ENCODE measurements around the gene PROX2. TPM values are rescaled to one million over a fixed set of nuclear protein-coding genes. Genes with fewer than 3 reads are reported as not detected.
A peak's percentile ranks its signal among the peaks of the same experiment; 100 is the strongest.

Gene PROX2
- total RNA-seq, 1 donor from 2014 or later: not detected

- Mint-ChIP-seq H3K27ac (no peak overlapping the region), H3K4me3 (no peak overlapping the region), H3K9me3 (no peaks in the 10 kb centered on the region), H3K27me3 (peaks cover 8% of the 10 kb centered on the region), H3K36me3 (no peaks in the 10 kb centered on the region), H3K4me1 (ENCODE audit: unreplicated experiment) (peaks cover 12% of the 10 kb centered on the region)
- no peak for DNase-seq (ENCODE audit: extremely low spot score, unreplicated experiment)
- no peak for TF ChIP-seq CTCF (conservative IDR thresholded peaks at IDR 0.05)
Measured at GRCh38 chr14:74917178-74917543, 41.2 kb upstream of the PROX2 start.

DNA sequence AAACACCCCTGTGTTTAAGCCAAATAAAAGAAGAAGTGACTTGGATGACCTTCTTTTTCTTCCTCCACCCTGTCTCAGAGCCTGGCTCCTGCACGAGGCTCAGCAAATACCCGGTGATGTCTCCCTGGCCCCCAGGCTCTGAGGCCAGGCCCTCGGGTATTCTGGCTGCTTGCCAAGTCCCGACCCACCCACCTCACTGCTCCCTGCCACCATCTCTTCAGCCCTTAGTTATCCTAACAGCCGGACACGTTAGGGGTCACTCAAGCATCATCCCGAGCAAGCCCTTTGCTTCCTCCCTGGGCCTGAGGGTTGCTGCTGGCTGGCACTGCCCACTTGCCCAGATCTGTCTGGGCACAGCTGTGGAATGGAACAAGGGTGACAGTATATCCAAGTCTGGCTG lies 39.9 kb upstream of the PROX2 start:
- Mint-ChIP-seq H3K4me3 (no peak overlapping the region), H3K9me3 (no peaks in the 10 kb centered on the region), H3K4me1 (ENCODE audit: unreplicated experiment) (peaks cover 12% of the 10 kb centered on the region), H3K27ac (no peak overlapping the region), H3K27me3 (peaks cover 3% of the 10 kb centered on the region), H3K36me3 (no peaks in the 10 kb centered on the region)
- DNase-seq (ENCODE audit: extremely low spot score, unreplicated experiment): no peak
- TF ChIP-seq CTCF (conservative IDR thresholded peaks at IDR 0.05): no peak

DNA sequence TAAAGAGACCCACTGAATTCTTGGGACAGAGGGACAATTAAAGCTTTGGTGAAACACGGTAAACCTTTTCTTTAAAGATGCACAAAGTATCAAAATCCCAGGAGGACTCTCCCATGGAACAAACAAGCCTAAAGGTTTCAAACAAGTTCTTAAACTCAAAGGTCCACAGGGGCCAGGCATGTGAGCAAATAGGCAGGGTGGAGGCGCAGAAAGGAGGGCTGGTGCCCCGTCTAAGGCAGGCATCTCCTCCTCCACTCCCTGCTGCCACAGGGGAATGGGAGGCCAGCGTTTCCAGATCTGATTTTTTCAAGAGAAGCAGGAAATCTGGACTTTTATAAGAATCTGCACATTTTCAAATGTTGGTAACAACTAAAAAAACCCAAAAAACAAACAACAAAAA lies 39.5 kb upstream of the PROX2 start:
- TF ChIP-seq CTCF (conservative IDR thresholded peaks at IDR 0.05): no peak
- H3K9me3 Mint-ChIP-seq: no peaks in the 10 kb centered on the region
- H3K27me3 Mint-ChIP-seq: no peaks in the 10 kb centered on the region
- H3K4me3 Mint-ChIP-seq: no peak overlapping the region
- no peak overlapping the region for H3K27ac Mint-ChIP-seq
- no peaks in the 10 kb centered on the region for H3K36me3 Mint-ChIP-seq
- H3K4me1 Mint-ChIP-seq (ENCODE audit: unreplicated experiment): peaks cover 14% of the 10 kb centered on the region
- DNase-seq (ENCODE audit: extremely low spot score, unreplicated experiment): no peak

DNA sequence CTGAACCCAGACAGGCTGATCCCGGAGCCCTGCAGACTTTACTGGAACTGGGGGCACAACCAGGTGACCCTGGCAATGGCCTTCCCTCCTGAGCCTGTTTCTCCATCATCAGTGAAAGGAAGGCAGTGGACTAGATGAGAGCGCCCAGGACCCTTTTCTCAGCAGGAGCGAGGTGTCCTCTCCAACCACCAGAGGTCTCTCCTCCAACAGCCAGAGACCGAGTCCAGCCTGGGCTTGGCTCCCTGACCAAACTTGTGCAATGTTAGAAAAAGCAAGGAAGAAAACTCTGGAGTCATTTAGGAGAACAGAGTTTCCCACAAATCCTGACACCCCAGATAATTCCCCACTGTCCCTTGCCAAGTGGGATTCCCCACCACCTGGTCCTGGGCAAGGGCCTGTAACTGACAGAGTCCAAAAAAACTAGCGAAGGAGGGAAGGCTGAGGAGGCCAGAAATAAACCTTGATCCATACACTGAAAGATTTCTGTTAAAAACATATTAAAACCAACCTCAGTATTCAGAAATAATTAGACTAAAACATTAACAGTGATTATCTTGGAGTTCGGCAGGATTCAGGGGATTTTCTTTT lies 38.1 kb upstream of the PROX2 start:
- no peak overlapping the region for H3K4me3 Mint-ChIP-seq
- no peaks in the 10 kb centered on the region for H3K36me3 Mint-ChIP-seq
- H3K27ac Mint-ChIP-seq: no peak overlapping the region
- no peaks in the 10 kb centered on the region for H3K9me3 Mint-ChIP-seq
- DNase-seq (ENCODE audit: extremely low spot score, unreplicated experiment): no peak
- TF ChIP-seq CTCF (conservative IDR thresholded peaks at IDR 0.05): peak; percentile 77
- H3K27me3 Mint-ChIP-seq: no peaks in the 10 kb centered on the region
- H3K4me1 Mint-ChIP-seq (ENCODE audit: unreplicated experiment): peaks cover 16% of the 10 kb centered on the region

DNA sequence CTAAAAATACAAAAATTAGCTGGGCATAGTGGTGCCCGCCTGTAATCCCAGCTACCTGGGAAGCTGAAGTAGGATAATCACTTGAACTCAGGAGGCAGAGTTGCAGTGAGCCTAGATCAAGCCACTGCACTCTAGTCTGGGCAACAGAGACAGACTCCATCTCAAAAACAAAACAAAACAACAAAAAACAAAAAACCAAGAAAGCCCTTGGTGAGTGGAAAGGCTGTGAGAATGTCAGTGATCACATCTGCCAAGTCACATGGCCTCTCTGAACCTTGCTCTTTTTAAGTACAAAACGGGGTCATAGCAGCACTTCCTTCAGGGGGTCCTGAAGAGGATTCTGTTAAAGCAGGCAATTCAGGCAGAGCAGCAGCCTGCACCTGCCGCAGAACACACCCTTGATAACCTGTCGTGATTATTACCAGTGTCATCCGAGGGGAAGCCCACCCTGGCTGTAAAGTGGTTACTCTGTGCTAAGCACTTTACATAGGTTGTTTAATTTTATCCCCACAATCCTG lies 37.5 kb upstream of the PROX2 start:
- DNase-seq (ENCODE audit: extremely low spot score, unreplicated experiment): no peak
- Mint-ChIP-seq H3K36me3 (no peaks in the 10 kb centered on the region), H3K4me1 (ENCODE audit: unreplicated experiment) (peaks cover 16% of the 10 kb centered on the region), H3K9me3 (no peaks in the 10 kb centered on the region), H3K27ac (no peak overlapping the region), H3K27me3 (no peaks in the 10 kb centered on the region), H3K4me3 (no peak overlapping the region)
- no peak for TF ChIP-seq CTCF (conservative IDR thresholded peaks at IDR 0.05)

GRCh38 chr14:74912801-74913200 lies 36.9 kb upstream of the PROX2 start:
- no peak for DNase-seq (ENCODE audit: extremely low spot score, unreplicated experiment)
- no peaks in the 10 kb centered on the region for H3K27me3 Mint-ChIP-seq
- H3K27ac Mint-ChIP-seq: no peak overlapping the region
- H3K9me3 Mint-ChIP-seq: no peaks in the 10 kb centered on the region
- H3K4me1 Mint-ChIP-seq (ENCODE audit: unreplicated experiment): peaks cover 16% of the 10 kb centered on the region
- no peak overlapping the region for H3K4me3 Mint-ChIP-seq
- no peaks in the 10 kb centered on the region for H3K36me3 Mint-ChIP-seq
- no peak for TF ChIP-seq CTCF (conservative IDR thresholded peaks at IDR 0.05)

Data from type B pancreatic cell (in vitro differentiated cells).